HuH-7.5 (cell line): ENCODE measurements around the gene FBXO31.

Experiments
- DNase-seq: peaks from one replicate; pipeline ENCODE4 v3.0.0; 2011; ENCODE audit warnings: low spot score

FBXO31 gene

GRCh38 chr16:87278191-87279093 lies 105.1 kb downstream of the FBXO31 start:
- DNase-seq = peak; percentile 97
